Measurements from ENCODE around the gene SLIT3.

Gene SLIT3

DNA sequence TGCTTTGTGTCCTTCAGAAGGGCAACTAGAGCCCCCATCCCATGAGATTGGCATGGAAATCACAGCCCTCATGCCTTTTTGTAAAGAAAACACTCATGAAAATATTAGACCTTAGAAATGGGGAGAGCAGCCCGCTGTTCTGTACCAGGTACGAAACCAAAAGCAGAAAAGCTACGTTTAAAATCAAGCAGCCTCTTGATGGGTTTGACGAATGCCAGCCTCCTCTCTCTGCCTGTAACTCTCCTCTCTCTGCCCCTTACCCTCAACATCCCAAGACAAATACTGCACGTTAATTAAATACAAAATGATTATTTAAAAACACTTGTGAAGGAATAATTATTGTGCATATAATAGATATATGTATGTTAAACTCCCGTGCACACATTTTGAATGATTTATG, 390.1 kb downstream of the SLIT3 start:
- no peak for DNase-seq

DNA sequence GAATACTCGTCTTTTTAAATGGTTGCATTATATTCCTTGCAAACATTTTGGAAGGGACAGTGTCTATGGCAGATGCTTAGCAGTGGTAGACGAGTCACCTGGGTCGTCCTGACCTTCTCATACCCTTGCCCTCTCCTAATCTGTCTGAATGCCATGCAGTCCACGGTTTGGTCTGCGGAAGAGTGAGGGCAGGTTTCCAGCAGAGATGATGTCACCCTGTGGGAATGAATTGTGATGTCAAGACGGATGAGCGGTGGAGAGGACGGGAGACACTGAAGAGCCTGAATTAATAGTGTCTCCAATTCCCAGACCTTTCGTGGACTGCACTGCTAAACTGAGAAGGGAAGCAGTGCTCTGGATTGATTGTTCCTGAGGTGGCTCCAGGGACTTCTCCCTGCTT, 392.7 kb downstream of the SLIT3 start:
- DNase-seq: no peak

DNA sequence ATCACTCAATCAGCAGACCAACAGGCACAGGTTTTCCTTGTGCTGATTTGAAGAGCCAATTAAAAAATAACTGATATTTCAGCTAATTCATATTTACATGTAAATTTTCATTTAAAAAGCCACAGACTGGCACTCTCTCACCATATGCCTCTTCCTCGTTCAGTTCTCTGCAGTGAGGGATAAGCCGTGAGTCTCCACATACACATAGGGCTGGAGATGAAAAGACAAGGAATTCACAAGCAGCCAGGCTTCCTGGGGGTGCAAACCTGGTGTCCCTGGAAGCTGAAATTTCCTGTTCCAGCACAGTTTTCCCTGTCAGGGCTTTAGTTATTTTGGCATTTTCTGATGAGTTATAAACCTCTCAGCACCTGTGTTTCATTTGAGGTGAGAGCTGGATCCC, 397.9 kb downstream of the SLIT3 start:
- DNase-seq: no peak

DNA sequence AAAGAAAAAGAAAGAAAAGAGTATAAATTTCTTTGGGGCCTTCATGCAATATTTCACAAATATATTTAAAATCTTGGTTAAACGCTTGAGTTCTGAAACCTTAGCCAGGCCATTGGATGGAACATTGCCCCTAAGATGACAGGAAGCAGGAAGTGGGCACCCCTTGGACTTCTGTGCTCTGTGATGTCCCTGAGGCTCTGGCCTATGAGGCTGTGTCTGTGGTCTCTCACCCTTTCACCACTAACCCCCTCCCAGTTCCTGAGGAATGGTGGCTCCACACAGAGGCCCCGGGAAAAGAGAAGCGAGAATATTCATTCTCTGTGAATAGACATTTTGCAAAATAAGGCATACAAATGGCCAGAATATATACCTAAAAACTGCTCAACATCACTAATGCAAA, 401.3 kb downstream of the SLIT3 start:
- no peak for DNase-seq

DNA sequence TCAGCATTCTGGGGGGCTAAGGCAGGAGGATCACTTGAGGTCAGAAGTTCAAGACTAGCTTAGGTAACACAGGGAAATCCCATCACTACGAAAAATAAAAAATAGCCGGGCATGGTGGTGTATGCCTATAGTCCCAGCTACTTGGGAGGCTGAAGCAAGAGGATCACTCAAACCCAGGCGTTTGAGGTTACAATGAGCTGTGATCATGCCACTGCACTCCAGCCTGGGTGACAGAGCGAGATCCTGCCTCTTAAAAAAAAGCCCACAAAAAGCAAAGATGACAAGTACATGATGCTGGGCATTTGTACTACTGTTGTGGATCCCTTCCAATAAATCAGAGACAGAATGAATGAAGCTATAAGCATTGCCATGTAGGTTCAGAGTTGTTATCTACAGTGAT, 401.7 kb downstream of the SLIT3 start:
- no peak for DNase-seq

DNA sequence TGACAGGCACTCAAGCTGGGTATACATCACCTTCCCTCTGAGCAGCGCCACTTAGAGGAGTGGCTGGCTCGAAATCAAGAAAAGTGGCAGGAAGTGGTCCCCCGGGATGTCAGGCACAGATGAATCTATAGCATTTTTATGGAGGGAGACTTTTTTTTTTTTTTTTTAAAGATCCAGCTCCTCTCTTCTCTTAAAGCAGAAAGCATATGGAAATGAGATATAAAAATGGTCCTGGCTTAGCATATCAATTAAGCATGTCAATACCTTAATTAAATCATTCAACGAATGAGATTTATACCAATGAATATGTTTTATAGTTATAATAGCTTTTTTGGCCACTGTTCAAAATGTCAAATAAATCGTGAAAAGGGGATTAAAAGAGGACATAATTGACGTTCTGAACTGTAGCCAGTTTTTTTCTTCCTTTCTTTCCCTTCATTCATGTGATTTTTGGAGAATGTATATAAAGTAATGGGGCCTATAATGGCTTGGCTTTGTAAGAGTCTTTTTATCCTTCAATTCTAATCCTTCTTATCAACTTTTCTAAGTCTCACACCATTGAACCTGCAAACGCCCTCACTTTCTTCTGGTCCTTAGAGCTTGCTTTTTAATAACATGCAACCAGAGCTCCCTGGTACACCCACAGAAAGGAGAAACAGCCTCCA, 402.6 kb downstream of the SLIT3 start:
- no peak for DNase-seq

DNA sequence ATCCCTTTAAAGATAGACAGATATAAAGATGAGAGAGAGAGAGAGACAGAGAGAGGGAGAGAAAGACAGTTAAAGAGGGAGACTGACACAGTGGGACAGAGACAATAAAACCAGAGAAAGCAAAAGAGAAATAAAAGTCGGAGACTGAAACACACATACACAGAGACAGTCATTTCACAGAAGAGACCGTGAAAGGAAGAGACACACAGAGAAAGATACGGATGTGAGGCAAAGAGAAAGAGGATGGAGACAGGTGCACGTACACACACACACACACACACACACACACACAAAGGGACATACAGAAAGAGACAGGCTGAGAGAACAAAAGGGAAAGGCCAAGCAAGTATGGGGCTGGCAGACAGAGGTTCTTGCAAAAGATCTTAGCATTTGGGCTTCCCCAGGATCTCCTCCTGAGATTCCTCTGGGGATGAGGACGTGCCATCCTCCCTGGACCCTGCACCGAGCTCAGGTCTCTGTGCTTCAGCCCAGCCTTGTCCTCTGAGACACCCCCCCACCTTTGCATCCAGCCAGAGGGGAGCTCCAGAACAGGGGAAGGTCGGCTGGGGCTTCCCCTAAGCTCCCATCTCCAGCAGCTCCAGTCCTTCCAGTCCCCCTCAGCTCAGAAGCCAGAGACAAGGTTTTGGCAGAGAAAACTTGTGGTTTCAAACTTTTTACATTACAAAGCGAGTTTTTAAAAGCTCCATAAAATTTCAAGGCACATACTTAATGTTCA, 403.4 kb downstream of the SLIT3 start:
- no peak for DNase-seq

DNA sequence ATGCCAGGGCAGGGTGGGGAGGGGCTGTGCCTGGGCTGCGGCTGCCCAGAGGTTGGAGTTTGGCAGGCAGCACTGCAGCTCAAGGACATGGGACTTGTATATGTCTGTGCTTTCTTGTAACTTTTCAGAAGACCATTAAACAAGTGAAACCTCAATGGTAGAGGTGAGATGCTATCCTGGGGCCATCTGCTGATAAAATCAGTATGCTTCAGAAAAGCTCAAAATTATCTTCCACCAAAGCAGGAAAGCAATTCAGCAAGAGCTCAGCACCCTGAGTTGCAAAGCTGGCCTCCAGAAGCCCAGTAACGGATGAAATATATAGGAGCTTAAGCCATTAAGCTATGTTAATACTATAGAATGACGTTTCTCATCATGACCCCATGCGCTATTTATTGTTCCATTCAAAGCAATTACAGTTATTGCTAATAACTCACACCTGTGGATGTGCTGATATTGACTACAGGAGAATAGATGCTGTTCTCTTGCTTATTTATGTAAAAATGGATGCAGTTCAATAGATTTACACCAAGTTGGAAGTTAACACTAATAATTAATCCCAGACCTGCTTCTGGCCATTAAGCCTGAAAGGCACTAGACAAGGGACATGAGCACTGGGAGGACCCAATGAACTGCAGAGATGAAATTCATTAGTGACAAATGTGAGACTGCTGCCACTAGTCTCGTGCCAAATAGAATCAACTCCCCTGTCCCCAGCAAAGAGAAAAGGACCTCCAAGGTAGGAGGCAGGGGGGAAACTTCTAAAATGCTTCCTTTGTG, 405.5 kb downstream of the SLIT3 start:
- DNase-seq: no peak

DNA sequence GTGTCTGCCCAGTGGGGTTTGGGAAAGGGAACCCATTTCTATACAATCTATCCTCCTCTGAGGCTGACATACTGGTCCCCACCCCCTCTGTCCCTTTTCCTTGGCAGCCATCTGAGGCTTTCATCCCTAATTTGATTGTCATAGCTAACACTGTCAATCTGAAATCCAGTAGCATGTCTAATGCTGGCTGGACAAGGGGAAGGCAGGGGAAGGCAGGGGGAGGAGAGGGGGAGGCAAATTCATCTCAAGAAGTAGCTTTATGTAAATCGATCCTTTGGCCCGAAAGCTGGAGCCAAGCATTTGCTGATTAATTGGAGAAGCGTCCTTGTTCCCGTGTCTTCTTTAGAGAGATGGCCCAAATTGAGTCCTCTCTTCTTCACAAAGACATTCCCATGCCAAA, 407.7 kb downstream of the SLIT3 start:
- DNase-seq: no peak

DNA sequence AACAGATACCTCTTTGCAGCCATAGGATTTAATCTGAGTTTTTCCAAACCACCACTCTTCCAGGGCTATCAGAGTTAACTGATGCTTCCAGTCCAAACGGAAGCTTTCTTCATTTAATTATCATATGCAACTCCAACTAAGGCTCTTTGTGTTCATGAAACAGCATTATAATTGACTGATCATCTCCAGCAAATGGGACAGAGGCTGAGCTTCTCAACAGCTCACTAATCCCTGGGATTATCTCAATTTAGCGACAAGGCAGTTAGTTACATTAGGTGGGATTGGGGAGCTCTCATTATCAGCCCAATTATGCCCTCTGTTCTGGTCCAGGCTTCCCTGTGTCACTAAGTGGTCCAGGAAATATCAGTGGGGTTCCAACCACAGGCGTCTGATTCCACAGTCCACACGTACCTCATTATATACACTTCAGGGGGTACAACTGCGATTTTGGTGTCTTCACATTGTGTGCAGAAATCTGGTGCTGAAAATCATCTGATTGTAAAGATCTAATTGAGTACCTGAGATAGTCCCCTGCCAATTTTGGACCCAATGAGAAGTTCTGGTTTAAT, 408.2 kb downstream of the SLIT3 start:
- DNase-seq: no peak

DNA sequence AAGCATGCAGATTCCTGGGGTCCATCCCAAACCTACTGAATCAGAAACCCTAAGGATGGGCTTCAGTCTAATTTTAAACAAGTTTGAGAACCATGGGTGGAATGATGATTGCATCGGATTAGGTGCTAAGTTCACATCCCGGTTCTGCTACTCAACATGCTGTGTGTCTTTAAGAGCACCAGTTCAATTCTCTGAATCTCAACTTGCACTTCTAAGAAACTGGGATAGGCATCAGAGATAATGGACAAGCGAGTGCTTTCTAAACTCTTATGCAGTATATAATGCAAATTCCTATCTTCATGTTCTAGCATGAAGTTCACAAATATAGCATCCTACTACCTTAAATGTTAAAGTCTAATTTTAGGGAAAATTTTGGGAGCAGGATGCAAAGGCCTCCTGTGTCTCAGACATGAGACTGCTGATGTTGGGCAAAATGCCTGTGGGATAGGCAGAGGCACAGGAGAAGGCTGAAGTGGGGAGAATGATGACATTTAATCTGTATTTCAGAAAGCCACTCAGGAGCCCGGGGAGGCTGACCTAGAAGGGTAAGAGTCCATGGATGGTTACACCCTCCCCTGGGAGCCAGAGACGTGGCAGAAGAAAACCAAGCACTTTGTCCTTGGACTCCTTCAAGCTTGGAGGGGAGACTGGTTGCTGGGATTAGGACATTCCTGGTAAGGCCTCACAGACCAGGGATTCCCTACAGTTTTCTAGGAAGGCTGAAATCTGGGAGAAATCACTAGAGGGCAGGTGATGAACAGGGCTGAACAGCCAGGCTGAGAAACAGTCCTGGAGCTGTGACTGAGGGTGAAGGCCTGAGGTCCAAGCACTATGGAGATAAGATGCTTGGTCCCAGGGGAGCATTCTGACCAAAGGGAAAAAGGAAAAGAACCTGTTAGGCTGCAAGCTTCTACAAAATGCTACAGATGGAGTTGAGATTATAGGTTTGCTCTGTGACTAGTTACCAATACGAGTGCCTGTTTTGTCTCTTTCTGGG, 409.8 kb downstream of the SLIT3 start:
- DNase-seq: no peak

DNA sequence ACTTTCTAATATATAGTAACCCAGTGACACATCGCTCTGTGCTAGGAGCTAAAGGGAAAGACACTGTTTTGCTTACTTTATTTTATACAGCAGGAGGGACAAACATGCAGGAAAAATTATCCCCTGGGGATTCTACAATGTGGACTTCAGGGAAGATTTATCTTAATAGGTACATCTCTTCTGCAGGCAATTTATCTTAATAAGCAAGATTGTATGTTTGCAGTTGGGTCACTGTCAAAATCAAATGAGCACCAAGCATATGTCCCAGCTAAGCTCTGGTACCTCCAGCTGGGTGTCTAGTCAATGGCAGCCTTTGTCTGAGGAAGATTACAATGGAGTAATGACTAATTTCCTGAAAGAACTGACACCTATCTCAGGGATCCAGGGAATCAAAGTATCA, 411.9 kb downstream of the SLIT3 start:
- DNase-seq: no peak

DNA sequence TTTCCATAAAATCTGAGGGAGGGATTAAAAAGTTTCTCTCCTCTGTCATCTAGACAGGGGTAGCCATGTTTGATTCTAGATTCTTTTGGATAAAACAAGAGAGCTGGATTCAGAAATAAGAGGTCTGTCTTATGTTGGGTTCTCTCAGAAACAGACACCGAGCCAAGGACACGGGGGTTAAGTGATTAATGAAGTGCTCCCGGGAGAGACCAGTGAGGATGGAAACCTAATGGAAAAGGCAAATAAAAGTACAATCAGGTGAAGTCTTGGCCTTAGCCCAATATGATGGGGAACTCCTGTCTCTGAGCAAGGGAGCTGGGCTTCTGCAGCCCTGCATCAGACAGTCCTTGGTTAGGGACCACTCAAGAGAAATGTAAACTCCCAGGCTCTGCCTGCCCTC, 413.0 kb downstream of the SLIT3 start:
- no peak for DNase-seq

DNA sequence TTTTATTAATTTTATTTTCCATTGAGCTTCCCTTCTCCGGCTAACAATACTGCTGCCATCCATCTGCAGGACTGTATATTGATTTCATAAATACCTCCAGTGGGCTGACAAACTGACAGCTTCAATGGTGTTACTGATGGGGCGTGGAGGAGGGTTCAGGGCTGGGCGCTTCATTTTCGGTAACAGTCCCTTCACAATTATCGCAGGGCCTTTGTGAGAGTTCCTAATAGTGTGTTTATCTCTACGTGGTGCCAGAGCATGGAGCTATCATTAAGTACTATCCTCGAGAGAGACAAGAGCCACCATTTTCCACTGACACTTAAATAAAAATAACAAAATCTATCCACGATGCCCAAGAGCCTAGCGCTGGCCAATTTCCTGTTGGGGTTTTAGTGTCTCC, 414.8 kb downstream of the SLIT3 start:
- no peak for DNase-seq

DNA sequence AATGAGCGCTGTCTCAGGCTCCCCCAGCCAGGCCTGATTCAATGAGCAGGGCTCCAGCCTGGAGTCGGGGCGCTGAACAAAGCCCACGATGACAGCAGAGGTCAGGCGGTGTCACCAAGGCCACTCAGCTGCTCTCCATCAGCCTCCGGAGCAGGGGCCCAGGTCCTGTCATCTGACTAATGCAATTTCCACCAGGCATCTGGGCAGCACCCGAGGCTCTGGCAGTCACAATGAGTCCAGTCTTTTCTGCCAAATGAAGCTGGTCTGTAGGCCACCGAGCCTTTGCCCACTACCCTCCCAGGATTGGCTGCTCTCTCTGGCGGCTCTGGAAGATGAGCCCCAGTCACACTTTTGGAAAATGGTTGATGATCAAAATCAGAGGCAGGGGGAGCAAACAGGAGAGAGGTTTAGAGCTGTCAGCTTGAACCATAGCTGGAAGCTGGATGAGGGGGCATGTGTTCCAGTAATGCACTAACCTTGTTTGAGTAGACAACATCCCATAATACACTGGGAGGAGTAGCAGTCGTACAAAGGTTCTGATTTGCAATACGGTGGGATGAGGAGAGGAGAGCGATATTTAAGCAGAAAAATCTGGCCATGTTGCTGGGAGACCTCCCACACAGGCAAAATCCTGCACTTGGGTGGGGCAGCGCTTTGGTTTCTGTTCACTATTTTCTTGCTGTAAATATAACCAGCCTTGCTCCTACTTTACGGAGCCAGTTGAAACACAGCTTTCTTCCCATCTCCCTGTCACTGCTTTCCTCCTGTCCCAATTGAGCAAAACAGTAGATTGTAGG, 415.4 kb downstream of the SLIT3 start:
- DNase-seq: no peak

DNA sequence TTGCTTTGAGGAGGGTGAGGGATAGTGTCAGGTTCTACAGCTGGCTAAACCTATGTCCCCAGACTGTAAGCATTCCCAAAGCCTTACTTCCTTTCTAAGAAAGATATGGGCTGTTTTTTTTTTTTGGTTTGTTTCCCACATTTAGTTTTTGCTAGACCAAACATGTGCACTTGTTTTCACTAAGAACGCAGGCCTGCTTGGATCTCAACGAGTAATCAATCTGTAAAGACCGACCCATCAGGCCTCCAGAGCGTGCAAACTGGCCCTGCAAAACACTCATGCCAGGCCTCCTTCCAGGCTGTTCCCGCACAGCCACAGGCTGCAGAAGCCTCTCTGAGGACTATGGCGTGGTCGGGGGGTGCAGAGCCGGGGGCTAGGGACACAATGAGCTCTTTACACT, 416.9 kb downstream of the SLIT3 start:
- no peak for DNase-seq

DNA sequence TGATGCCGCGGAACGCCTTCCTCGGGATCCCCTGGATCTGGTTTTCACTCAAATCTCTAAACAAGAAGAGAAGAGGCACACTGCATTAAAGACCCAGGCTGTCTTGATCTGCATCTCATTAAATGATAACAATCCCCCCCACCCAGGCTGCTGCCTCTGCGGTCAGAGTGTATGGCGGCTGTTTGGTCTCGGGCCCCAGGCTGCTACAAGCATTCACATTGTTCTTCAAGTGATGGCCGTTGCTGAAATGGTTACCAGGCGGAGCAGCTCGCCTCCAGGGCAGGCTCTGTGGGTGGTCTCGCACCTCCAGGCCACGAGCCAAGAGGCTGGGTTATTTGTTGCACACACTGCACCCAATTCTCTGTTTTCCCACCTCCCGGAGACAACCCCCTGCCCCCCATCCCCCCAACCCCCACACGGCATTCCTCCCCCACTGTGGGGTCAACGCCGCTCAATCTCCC, 417.6 kb downstream of the SLIT3 start:
- DNase-seq: no peak

DNA sequence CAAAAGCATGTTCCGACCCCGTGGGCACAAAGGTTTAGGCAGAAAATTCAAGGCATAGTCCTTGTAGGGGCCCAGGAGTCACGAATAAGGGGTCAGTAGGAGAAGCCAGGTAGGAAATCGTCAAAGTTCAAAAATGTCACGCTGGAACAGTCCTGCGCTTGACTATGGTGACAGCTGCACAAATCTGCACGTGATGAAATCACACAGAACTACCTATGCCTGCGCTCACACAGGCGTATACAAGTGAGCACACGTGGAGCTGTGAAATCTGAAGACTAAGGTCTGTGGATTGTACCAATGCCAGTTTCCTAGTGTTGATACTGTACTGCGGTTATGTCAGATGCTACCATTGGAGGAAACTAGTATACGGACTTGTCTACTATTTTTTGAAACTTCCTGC, 418.7 kb downstream of the SLIT3 start:
- DNase-seq: no peak

DNA sequence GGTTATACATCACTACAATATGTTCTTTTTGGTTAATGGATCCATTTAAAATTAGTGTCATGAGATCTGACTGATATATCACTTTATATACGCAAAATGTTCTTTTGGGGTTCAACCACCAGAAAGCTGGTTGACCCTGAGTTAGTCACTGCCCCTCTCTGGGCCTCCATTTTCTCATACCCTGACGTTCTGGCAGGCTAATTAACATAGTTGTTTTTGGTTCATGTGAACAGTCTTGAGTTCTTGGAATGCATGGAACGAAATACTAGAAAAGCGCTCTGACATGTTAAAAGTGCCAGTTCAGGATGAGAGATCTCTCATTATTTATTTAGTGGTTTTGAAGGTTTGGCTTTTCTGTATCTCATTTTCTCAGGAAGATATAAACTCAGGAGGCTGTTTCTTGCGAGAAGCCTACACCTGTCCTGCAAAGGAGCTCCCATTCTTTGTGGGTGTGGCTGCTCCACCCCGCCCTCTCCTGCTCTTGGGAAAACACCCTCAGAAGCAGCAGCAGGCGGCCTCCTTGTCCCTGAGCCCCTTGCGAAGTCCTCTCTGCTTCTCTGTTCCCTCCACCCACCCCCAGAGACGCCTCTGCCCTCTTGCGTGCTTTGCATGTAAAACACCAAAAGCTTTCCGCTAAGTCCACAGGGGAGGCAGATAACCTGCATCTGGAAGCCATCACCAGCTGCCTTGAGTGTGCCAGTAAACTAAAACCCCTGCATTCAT, 419.4 kb downstream of the SLIT3 start:
- no peak for DNase-seq

DNA sequence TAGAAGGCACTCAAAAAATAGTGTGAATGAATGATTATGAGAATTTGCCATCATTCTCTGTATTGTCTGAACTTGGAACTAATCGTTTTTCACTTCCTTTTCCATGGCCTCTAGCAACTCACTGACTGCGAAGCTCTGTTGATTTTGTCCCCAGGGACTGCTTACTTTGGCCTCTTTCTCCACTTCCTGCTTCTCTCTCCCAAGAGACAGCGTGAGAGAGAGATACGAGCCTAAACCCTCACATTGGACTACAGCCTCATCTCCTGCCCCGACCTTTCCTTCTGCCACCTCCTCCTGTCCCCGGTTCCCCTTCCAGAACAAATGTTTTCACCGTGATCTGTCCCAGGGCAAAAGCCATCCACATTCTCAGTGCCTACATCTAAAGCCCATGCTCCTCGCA, 421.0 kb downstream of the SLIT3 start:
- no peak for DNase-seq

DNA sequence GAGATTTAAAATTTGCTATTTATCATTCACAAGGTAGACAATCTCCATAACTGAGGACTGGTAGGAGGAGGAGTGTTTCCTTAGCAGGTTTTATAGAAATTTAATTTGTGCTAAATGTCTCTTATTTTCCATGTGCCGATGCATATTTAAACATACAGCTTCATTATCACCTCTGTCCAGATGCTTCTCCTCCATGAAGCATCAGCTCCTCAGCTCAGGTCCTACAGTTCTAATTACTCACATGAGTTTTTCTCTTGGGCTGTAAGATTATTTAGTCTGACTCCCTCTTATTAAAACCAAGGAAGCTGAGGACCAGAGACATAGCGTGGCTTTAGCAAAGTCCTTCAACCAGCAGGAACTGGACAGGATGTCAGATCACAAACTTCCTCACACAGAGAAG, 421.6 kb downstream of the SLIT3 start:
- DNase-seq: no peak
